Measurements from ENCODE around the gene SLC43A1.
A peak's percentile ranks its signal among the peaks of the same experiment; 100 is the strongest.

SLC43A1 gene

GRCh38 chr11:57477507-57478189, 37.9 kb downstream of the SLC43A1 start:
- DNase-seq = peak; percentile 58

DNA sequence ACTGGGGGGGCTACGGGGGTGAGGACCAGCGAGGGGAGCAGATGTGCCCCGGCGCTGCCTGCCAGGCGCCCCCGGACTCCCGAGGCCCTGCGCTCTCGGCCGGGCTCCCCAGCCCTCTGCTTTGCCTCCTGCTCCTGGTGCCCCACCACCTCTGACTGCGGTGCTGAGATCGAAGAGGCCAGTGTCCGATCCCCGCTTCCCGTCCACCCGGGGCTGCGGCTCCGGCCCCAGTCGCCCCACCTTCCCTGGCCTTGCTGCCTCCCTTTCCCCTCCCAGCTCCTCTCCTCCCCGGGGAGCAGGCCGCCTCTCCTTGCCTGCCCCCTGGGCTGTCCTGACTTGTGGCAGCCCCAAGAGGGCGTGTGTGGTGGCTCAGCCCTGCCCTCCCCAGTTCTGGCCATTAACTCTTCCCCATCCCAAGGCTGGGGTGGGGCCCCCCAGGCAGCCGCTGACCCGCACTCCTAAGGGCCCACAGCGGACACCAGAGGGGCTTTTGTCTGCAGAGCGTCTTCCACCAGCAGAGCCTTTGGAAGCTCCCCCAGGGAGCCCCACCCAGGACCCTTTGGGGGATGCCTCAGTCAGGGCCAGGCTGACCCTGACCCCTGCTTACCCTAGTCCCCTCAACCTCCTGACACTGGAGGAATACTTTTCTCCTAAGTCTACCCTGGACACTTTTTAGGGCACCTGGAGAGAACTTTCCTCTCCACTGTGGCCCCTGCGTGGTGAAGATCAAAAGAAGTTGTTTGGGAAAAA, 38.6 kb downstream of the SLC43A1 start:
- DNase-seq = no peak

DNA sequence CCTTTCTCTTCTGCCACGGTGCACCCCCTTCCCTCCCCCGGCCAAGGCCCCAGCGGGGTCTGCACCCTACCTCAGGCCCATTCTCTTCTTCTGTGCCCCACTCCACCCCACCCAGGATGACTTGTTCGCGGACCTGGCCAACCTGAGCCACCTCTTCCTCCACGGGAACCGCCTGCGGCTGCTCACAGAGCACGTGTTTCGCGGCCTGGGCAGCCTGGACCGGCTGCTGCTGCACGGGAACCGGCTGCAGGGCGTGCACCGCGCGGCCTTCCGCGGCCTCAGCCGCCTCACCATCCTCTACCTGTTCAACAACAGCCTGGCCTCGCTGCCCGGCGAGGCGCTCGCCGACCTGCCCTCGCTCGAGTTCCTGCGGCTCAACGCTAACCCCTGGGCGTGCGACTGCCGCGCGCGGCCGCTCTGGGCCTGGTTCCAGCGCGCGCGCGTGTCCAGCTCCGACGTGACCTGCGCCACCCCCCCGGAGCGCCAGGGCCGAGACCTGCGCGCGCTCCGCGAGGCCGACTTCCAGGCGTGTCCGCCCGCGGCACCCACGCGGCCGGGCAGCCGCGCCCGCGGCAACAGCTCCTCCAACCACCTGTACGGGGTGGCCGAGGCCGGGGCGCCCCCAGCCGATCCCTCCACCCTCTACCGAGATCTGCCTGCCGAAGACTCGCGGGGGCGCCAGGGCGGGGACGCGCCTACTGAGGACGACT, 39.3 kb downstream of the SLC43A1 start:
- no peak for DNase-seq

DNA sequence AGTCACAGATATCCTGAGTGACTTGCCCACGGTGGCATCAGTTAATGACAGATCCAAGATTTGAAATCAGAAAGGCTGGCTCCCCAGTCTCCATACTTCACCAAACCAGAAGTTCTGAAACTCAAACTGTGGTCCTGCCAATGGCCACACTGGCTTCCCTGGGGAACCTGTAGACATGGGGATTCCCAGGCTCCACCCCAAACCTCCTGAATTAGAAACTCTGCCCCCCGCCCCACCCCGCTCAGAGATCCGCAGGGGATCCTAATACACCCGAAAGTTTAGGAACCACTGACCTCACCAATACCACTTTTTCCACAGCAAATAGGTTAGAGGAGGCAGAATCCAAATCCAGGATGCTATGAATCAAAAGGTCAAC, 39.8 kb downstream of the SLC43A1 start:
- no peak for DNase-seq

DNA sequence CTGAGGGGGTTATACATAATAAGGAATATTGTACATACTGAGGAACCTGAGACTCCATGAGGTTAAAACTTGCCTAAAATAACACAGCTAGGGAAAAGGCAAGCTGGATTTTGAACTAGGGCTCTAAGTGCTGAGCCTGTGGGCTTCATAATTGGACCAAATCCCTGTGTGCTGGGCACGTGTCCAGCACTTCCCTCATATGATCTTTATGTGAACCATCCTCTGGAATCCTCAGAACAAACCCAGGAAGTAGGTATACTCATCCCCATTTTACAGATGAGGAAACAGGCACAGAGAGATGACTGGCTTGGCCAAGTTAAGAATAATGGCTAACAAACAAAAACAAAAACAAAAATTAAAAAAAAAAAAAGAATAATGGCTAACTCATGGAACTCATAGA, 40.3 kb downstream of the SLC43A1 start:
- no peak for DNase-seq

DNA sequence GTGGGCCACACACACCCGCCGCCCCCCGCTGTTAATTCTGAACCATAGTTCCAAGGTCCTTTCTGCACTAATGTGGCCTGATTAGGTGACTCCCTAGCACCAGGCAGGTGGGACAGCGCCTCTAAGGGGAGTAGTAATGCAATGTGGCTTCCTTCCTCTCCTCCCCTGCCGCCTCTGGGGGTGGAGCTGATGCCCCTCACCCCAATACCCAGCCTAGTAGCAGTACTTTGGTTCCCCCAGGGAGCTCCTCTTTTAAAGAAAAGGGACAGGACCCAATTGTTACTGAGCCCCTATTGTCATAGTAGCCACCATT, 40.7 kb downstream of the SLC43A1 start:
- no peak for DNase-seq

DNA sequence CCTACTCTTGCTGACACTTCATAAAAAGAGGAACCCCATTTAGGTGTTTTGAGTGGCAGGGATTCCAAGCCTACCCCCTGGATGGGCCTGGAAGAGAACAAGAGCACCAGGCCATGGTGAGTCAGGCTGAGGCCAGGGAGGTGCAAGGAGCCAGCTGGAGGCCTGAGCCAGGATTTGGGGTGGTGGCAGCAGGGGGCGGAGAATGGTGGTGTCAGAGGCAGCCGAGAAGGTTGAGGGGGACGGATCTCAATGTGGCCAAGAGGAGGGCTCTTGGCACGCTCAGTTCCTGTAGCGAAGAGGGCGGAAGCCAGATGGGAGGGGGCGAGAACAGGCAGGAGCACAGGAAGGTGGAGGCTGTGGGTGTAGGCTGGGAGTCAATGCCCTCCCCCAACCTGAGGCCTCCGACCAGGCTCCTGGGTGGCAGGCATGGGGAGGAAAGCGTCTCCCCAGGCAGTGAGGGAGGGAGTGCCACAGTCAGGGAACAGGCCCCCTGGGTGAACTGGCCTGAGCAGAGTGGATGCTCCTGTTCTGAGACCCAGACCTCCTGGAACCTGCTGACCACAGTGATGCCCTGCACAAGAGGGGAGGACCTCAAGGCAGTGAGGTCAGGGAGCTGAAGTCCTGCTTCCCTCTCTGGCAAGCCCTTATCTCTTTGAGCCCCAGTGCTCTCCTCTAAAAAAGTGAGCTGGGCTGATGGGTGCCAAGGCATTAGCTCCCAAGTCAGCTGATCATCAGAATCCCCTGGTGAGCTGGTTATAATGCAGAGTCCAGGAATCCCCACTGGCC, 41.3 kb downstream of the SLC43A1 start:
- no peak for DNase-seq

- no peak for DNase-seq
Measured at GRCh38 chr11:57473285-57473841, 42.1 kb downstream of the SLC43A1 start.

DNA sequence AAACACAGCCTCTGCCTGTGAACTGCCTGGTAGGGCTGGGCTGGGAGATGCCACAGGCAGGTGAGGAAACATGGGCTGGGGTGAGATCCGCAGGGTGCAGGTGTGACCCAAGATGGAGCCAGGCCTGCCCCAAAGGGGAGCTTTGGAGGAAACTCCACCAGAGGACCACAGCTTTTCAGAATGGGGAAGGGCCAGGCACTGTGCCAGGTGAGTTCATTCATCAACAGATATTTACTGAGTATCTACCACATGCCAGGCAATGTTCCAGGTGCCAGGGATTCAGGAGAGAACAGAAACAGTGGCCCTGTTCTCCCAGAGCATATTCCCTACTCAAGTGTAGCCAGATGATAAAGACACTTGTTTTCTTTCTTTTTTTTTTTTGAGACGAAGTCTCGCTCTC, 44.0 kb downstream of the SLC43A1 start:
- peak; percentile 82 for DNase-seq

- no peak for DNase-seq
Measured at GRCh38 chr11:57469268-57469667, 46.2 kb downstream of the SLC43A1 start.

DNA sequence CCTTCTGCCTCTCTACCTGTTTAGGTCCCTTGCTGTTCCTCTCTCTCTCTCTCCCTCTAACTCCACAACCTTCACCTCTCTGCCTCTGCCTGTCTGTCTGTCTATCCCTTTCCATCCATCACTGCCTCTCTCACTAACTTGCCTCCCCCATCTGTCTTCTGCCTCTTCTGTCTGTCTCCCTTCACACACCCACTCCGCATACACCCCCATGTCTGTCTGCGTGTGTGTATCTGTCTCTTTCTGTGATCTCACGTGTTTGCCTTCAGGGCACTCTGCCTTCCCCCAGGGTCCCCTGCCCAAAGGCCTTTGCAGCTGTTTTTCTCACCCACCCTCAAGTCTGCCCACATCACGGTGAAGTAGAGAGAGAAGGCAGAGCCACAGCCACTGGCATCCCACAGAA, 47.2 kb downstream of the SLC43A1 start:
- no peak for DNase-seq

- no peak for DNase-seq
Measured at GRCh38 chr11:57467508-57468157, 47.9 kb downstream of the SLC43A1 start.

GRCh38 chr11:57466680-57467079, 48.8 kb downstream of the SLC43A1 start:
- DNase-seq = no peak

DNA sequence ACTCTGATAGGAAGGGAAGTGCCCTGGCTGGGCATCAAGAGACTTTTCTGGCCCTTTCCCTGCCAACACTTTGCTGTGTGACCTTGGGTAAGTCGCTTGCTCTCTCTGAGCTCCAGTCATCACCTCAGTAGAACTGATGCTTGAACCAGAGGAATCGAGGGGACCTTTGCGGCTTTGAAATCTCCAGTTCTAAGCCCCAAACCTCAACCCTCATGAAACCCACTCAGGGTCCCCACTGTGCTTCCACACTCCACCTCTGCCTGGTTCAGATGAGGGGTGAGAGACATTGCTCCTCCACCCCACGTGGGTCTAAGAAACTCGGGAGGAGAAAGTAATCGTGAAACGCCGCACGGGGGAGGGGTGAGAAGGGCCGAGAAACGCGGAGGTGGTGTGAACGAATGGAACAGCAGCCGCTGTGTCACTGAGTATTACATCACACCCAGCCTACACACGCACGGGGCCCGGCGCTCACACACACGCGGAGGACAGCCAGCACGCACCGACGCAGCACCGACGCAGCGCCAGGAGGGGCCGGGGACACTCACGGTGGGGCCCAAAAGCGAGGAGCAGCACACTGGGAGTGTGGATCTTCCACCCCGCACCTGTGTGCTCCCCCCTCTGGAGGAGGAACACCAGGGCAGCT, 50.8 kb downstream of the SLC43A1 start:
- DNase-seq = no peak

DNA sequence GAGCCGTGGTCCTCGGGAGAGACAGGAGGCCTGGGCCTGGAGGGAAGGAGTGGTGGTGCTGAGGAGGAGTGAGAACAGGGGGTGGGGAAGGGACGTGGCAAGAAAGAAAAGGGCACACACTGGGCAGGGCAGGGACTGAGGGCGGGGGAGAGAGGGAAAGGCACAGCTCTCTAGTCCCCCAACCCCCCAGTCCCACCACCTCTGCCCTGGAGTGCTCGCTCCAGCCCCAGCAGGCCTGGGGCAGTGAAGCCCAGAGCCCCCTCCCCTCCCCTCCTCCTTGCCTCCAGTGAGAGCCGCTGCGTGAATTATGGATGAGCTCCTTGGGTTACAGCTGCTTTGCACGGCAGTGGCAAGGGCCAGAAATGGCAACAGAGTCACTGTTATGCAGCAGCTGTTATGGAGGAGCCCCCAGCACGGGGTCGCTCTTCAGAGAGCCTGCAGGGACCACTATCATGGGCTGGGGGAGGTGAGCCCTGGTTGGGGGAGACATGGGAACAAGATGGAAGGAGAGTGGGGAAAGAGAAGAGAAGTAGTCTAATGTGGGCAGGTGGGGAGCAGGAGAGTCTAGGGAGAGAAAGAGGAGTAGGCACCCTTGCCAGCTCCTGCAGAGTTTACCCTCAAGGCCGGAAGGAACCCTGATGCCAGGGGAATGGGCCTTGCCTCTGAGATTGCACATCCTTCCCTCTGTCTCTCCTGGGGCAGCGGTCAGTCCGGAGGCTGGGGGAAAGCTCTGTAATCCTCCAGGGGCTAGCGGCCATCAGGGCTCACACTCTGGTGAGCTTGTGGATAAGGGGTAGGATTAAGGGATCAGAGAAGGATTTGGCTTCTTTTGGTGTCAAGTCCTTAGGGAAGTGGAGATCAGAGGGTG, 51.6 kb downstream of the SLC43A1 start:
- peak; percentile 13 for DNase-seq

GRCh38 chr11:57462597-57462996, 52.9 kb downstream of the SLC43A1 start:
- DNase-seq = no peak

- DNase-seq = no peak
Measured at GRCh38 chr11:57461841-57462489, 53.5 kb downstream of the SLC43A1 start.

DNA sequence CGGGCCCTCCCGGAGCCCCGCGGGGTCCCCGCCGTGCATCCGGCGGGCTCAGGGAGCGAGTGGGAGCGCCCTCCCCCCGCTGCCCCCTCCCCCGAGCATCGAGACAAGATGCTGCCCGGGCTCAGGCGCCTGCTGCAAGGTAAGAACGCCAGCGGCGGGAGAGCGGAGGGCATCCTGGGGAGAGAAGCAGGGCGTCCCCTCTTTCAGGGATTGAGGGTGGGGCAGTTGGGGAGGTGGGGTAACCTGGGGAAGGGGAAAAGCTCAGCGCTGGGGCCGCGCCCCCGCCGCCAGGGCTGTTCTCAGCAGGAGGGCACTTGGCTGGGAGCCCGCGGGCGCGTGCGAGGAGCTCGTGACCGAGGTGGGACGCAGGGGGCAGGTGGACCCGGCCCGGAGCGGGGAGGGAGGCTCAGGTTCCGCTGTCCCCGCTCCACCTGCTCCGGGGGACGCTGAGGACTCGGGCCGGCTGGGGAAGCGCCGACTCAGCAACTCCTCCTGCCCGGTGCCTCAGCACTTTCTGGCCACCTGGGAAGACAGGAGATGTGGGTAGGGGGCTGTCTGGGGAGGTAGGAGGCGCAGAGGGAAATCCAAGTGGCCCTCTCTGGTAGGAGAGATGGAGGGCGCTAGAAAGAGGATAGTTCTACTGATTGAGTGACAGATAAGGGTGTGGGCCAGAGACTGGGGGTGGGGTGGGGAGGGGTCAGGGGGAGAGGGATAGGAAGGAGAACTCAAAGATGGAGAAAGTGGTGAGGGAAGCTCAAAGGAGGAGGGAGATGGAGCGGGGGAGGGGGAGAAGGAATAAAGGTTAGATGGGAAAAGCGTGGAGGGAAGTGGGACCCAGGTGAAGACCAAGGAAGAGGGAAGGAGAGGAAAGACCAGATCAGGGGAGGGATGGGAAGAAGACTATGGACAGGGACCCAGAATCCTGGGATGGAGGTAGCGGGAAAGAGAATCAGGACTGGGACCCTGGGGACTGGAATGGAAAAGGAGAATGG, 54.4 kb downstream of the SLC43A1 start:
- DNase-seq = peak; percentile 73

Measured in NCI-H69 (cell line).